Measurements from ENCODE around the gene CRKL. TPM values are rescaled to one million over a fixed set of nuclear protein-coding genes. Genes with fewer than 3 reads are reported as not detected.

Gene CRKL
- total and polyA plus RNA-seq, 2 of the 4 experiments (the other 2 are of a cell fraction), result 20.6 to 35.5 TPM

DNA sequence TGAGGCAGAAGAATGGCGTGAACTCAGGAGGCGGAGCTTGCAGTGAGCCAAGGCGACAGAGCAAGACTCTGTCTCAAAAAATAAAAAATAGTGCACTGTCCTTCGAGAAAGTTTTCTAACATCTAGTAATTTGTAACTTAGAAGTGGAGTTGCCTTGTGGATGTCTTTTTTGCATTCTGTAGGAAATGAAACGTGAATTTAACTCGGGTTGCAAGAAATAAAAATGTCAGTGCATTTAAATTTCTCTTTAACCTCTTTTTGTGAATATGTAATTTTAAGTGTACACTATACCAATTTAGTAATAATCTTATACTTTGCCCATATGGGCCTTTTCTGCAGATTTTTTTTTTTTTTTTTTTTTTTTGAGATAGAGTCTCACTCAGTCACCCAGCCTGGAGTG, 26.2 kb upstream of the CRKL start:
- H2AK5ac ChIP-seq (ENCODE audit: low read depth, low read length), result no peak overlapping the region
- no peaks in the 10 kb centered on the region for H3K9me3 ChIP-seq (ENCODE audit: control insufficient read depth, insufficient read depth, low read length)
- no peak overlapping the region for H3K14ac ChIP-seq (replicated peaks; ENCODE audit: low read depth, low read length)
- no peak overlapping the region for H3K4ac ChIP-seq (ENCODE audit: low read depth, low read length)
- ChIA-PET POLR2A (ENCODE audit: unreplicated experiment) (no interaction called here), CTCF (interaction anchor here (0.7 kb wide), 1 partner anchor 26 kb away, joined by 4 read pairs; no protein-coding TSS in a partner anchor)
- H4K8ac ChIP-seq (ENCODE audit: low read depth in 2 of 2, low read length in 2 of 2), result no peak overlapping the region
- in situ Hi-C loops (cut with MboI; ENCODE audit: low sequenced_read_pairs) (no loop called here), intact Hi-C loops (cut with micrococcal nuclease) (no loop called here), dilution Hi-C loops (cut with HindIII; ENCODE audit: low sequenced_read_pairs, unreplicated experiment) (no loop called here)
- H2BK15ac ChIP-seq (ENCODE audit: low read depth, low read length), result no peak overlapping the region
- H3K4me2 ChIP-seq (ENCODE audit: low read depth, low read length), result no peak overlapping the region
- no peak overlapping the region for H3K27ac ChIP-seq (ENCODE audit: insufficient read depth, low read length)
- no TSS peak for BruUV-seq (replicated peaks)
- H3K4me1 ChIP-seq (ENCODE audit: control insufficient read depth, insufficient read depth, low read length), result no peaks in the 10 kb centered on the region; the same call in 1 of the 2 replicates
- H4K20me1 ChIP-seq (ENCODE audit: insufficient read depth, low read length), result 0 out of 2 replicates have a peak, but pooled peaks cover under 1% of the 10 kb centered on the region
- WGBS, 2 experiments (ENCODE audit: extremely low coverage in 2 of 2, insufficient read length in 1 of 2), result no CpG with 5 or more reads among the region's 6 CpGs
- no peak for TF ChIP-seq RFX5 (IDR thresholded peaks at IDR 0.05; ENCODE audit: low read depth, low read length)
- TF ChIP-seq, protein P1, sequence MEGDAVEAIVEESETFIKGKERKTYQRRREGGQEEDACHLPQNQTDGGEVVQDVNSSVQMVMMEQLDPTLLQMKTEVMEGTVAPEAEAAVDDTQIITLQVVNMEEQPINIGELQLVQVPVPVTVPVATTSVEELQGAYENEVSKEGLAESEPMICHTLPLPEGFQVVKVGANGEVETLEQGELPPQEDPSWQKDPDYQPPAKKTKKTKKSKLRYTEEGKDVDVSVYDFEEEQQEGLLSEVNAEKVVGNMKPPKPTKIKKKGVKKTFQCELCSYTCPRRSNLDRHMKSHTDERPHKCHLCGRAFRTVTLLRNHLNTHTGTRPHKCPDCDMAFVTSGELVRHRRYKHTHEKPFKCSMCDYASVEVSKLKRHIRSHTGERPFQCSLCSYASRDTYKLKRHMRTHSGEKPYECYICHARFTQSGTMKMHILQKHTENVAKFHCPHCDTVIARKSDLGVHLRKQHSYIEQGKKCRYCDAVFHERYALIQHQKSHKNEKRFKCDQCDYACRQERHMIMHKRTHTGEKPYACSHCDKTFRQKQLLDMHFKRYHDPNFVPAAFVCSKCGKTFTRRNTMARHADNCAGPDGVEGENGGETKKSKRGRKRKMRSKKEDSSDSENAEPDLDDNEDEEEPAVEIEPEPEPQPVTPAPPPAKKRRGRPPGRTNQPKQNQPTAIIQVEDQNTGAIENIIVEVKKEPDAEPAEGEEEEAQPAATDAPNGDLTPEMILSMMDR (conservative IDR thresholded peaks at IDR 0.05; ENCODE audit: low read depth, low read length), result no peak
- TF ChIP-seq RAD21 (IDR thresholded peaks at IDR 0.05; ENCODE audit: low read length), result no peak
- TF ChIP-seq CHD1 (IDR thresholded peaks at IDR 0.05; ENCODE audit: low read depth, low read length), result no peak
- no peak for TF ChIP-seq RCOR1 (IDR thresholded peaks at IDR 0.05; ENCODE audit: insufficient replicate concordance, low read length)
- TF ChIP-seq MAZ (IDR thresholded peaks at IDR 0.05; ENCODE audit: borderline replicate concordance, low read depth, low read length), result no peak
- no peak for TF ChIP-seq MAFK (IDR thresholded peaks at IDR 0.05; ENCODE audit: low read depth, low read length)
- TF ChIP-seq, protein P2, sequence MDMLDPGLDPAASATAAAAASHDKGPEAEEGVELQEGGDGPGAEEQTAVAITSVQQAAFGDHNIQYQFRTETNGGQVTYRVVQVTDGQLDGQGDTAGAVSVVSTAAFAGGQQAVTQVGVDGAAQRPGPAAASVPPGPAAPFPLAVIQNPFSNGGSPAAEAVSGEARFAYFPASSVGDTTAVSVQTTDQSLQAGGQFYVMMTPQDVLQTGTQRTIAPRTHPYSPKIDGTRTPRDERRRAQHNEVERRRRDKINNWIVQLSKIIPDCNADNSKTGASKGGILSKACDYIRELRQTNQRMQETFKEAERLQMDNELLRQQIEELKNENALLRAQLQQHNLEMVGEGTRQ (IDR thresholded peaks at IDR 0.05; ENCODE audit: low read depth, low read length), result no peak
- no peak for TF ChIP-seq FOS (IDR thresholded peaks at IDR 0.05; ENCODE audit: low read depth, low read length)
- no peak for TF ChIP-seq SMC3 (IDR thresholded peaks at IDR 0.05; ENCODE audit: low read depth, low read length)
- no peak for TF ChIP-seq MXI1 (IDR thresholded peaks at IDR 0.05; ENCODE audit: borderline replicate concordance, low read depth, low read length)
- no peak for TF ChIP-seq NFE2L2 (IDR thresholded peaks at IDR 0.05; ENCODE audit: low read depth, low read length)
- no peak for TF ChIP-seq BHLHE40 (IDR thresholded peaks at IDR 0.05; ENCODE audit: low read depth, low read length)
- TF ChIP-seq, protein P3, sequence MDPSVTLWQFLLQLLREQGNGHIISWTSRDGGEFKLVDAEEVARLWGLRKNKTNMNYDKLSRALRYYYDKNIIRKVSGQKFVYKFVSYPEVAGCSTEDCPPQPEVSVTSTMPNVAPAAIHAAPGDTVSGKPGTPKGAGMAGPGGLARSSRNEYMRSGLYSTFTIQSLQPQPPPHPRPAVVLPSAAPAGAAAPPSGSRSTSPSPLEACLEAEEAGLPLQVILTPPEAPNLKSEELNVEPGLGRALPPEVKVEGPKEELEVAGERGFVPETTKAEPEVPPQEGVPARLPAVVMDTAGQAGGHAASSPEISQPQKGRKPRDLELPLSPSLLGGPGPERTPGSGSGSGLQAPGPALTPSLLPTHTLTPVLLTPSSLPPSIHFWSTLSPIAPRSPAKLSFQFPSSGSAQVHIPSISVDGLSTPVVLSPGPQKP (IDR thresholded peaks at IDR 0.05; ENCODE audit: borderline replicate concordance, low read depth, low read length), result no peak
- no peak for TF ChIP-seq POLR2A (IDR thresholded peaks at IDR 0.05; ENCODE audit: low read depth, low read length)
- TF ChIP-seq CEBPB (IDR thresholded peaks at IDR 0.05; ENCODE audit: low read depth, low read length), result no peak
- DNase-seq (no peak), ATAC-seq (ENCODE audit: low read depth) (no peak)
- no peaks in the 10 kb centered on the region; the same call in 1 of the 2 replicates for H3K9me1 ChIP-seq (ENCODE audit: insufficient read depth, low read length)
- no peak overlapping the region for H2BK5ac ChIP-seq (ENCODE audit: low read depth, low read length, poor library complexity, severe bottlenecking)
- no peak overlapping the region for H3K9ac ChIP-seq (ENCODE audit: low read depth, low read length)
- no peak overlapping the region for H3K56ac ChIP-seq (ENCODE audit: extremely low read depth, insufficient read depth, low read length)
- no peak overlapping the region for H2AK9ac ChIP-seq (replicated peaks; ENCODE audit: low read depth, low read length, poor library complexity)
- no peak overlapping the region for H3K18ac ChIP-seq (ENCODE audit: low read depth, low read length)
- H3K23ac ChIP-seq (ENCODE audit: low read depth, low read length), result no peak overlapping the region
- H3K36me3 ChIP-seq (ENCODE audit: control insufficient read depth, insufficient read depth, low read length), result peaks cover 16% of the 10 kb centered on the region
- H3K27me3 ChIP-seq (ENCODE audit: control insufficient read depth, insufficient read depth, low read length), result no peaks in the 10 kb centered on the region
- no peak overlapping the region for H4K91ac ChIP-seq (ENCODE audit: insufficient read depth, low read depth, low read length)
- no peak overlapping the region for H4K5ac ChIP-seq (ENCODE audit: low read depth, low read length)
- no peak overlapping the region for H3K4me3 ChIP-seq (ENCODE audit: insufficient read depth, low read depth, low read length)
- H3K79me1 ChIP-seq (ENCODE audit: low read depth in 1 of 2, low read length in 2 of 2), result no peaks in the 10 kb centered on the region
- no peak overlapping the region for H2BK120ac ChIP-seq (ENCODE audit: low read depth, low read length)
- H2BK20ac ChIP-seq (ENCODE audit: low read depth, low read length), result no peak overlapping the region
- H2AFZ ChIP-seq (replicated peaks; ENCODE audit: low read length, poor library complexity), result no peak overlapping the region

All from IMR-90 (cell line).